Tibial nerve (tissue), 4 donors: ENCODE measurements around the gene CSF2. TPM values are rescaled to one million over a fixed set of nuclear protein-coding genes. Genes with fewer than 3 reads are reported as not detected.

Experiments used
- DNase-seq, 2 donors: peaks; one replicate each; pipeline ENCODE4 v3.0.0-alpha.2; 2019; ENCODE audit warnings: low spot score in 2 of 2
- H3K27ac ChIP-seq, 4 donors: fragments of 200-600 bp; sonication (generic) in 3 of 4; one replicate each; pipeline ENCODE4 v1.5.1; 2017 to 2019; ENCODE audit warnings: mild to moderate bottlenecking in 1 of 4
- H3K27me3 ChIP-seq, 2 donors: fragments of 200-600 bp; sonication (generic) in 1 of 2; one replicate each; pipeline versions ENCODE4 v1.5.1 to v1.6.0; 2017 to 2019
- H3K36me3 ChIP-seq, 3 donors: fragments of 200-600 bp; sonication (generic); one replicate each; pipeline ENCODE4 v1.5.1; 2018 to 2019
- H3K4me1 ChIP-seq, 4 donors: fragments of 200-600 bp; sonication (generic) in 3 of 4; one replicate each; pipeline ENCODE4 v1.5.1; 2017 to 2019
- H3K4me3 ChIP-seq, 4 donors: fragments of 200-600 bp; sonication (generic) in 3 of 4; one replicate each; pipeline ENCODE4 v1.5.1; 2017 to 2019; ENCODE audit warnings: mild to moderate bottlenecking in 1 of 4, moderate library complexity in 1 of 4
- H3K9me3 ChIP-seq, 4 donors: fragments of 200-600 bp; sonication (generic) in 3 of 4; one replicate each; pipeline ENCODE4 v1.5.1; 2017 to 2019
- EP300 ChIP-seq, 2 donors: sonication (generic); formaldehyde crosslinking; IDR thresholded peaks; one replicate each; pipeline ENCODE4 v1.6.1; 2017; ENCODE audit warnings: antibody characterized with exemption in 2 of 2, mild to moderate bottlenecking in 1 of 2
- POLR2A ChIP-seq, 2 donors: fragments of 450-650 bp; IDR thresholded peaks; one replicate each; pipeline ENCODE4 v1.6.1; 2017; ENCODE audit warnings: antibody characterized with exemption in 2 of 2, mild to moderate bottlenecking in 2 of 2, moderate library complexity in 2 of 2
- WGBS, 2 donors: methylation state at CpG; one replicate each; pipeline ENCODE4 v1.1.5; 2018; 5-methylcytosine and 5-hydroxymethylcytosine counted together
- total RNA-seq, 4 donors: library from RNA; depleted of rRNA; stranded (reverse); fragments of >200 nt; gene quantifications; one replicate each; pipeline ENCODE4 v1.1.0, GENCODE V29; 2016
- TF ChIP-seq, protein P1 (sequence below), 5 experiments: fragments of 200-600 bp in 3 of 5; fragments of 450-650 bp in 2 of 5; sonication (generic) in 3 of 5; IDR thresholded peaks; one replicate each; pipeline ENCODE4 v1.5.1; 2016 to 2019; ENCODE audit warnings: antibody characterized with exemption in 5 of 5, mild to moderate bottlenecking in 3 of 5, moderate library complexity in 2 of 5

CSF2 gene
- total RNA-seq, 4 donors from 2014 or later = not detected

DNA sequence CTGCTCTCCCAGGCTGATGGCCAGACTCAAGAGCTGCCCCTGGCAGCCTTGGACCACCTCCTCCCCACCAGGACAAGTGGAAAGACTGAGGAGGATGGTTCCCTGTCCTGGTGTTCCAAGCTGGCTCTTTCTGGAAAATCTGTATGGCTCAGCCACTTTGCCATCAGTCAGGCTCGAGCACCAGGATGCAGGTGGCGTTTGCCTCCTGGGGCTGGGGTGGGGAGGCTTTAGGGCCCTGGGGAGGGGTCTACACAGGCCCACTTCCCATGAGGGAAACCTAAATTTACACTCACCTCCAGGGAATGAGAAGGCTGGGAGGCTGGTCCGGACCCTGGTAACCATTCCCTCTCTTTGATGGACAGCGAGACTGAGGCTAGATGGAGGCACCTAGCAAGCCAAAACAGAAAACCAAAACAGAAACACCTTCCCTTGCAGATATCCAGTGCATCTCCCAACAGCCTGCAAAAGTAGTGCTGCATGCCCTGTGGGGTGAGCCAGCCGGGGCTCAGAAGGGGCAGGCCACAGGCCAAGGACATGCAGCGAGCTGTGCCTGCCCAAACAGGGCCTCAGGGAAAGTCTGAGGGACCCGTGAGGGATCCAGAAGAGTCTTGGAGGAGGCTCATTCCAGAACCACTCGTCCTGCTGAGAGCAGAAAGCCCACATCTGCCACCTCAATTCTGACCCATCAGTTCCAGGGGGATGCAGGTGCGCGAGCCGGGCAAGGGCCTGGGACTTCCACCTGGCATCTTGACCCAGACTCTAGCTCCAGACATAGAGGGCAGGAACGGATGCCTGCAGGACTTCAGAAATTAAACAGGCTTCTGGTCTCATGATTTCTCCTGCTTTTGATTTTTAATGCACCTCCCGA is 5.4 kb upstream of the CSF2 start:
- H3K9me3 ChIP-seq = no peaks in the 10 kb centered on the region
- H3K4me3 ChIP-seq = no peak overlapping the region
- H3K27ac ChIP-seq = no peak overlapping the region
- TF ChIP-seq EP300 (IDR thresholded peaks at IDR 0.05) = no peak
- no peak for TF ChIP-seq POLR2A (IDR thresholded peaks at IDR 0.05)
- TF ChIP-seq, protein P1, sequence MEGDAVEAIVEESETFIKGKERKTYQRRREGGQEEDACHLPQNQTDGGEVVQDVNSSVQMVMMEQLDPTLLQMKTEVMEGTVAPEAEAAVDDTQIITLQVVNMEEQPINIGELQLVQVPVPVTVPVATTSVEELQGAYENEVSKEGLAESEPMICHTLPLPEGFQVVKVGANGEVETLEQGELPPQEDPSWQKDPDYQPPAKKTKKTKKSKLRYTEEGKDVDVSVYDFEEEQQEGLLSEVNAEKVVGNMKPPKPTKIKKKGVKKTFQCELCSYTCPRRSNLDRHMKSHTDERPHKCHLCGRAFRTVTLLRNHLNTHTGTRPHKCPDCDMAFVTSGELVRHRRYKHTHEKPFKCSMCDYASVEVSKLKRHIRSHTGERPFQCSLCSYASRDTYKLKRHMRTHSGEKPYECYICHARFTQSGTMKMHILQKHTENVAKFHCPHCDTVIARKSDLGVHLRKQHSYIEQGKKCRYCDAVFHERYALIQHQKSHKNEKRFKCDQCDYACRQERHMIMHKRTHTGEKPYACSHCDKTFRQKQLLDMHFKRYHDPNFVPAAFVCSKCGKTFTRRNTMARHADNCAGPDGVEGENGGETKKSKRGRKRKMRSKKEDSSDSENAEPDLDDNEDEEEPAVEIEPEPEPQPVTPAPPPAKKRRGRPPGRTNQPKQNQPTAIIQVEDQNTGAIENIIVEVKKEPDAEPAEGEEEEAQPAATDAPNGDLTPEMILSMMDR (IDR thresholded peaks at IDR 0.05) = no peak
- DNase-seq = no peak
- no peaks in the 10 kb centered on the region for H3K36me3 ChIP-seq
- 84 to 95% methylated on average over 11 to 13 of the region's 13 CpGs for WGBS, 2 donors
- H3K4me1 ChIP-seq = no peaks in the 10 kb centered on the region
- no peaks in the 10 kb centered on the region for H3K27me3 ChIP-seq

DNA sequence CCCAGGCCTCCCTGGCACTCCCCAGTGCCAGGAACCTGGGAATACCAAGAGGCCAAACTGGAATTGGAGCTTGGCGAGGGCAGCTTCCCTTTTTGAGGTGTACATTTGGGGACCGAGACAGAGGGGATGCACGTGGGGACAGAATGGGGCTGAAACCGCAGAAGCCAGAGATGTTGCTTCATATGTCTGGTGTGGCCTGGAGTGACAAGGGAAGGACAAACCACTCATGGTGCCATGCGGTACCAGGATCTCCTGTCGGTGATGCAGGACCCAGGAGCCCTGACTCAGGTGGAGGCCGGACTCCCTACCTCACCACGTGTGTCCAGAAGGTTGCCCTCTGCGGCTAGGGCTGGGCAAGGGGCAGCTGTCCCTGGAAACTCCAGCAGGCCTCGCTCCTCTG is 4.0 kb upstream of the CSF2 start:
- H3K27me3 ChIP-seq = no peaks in the 10 kb centered on the region
- H3K4me1 ChIP-seq = no peaks in the 10 kb centered on the region
- no peaks in the 10 kb centered on the region for H3K9me3 ChIP-seq
- no peak overlapping the region for H3K27ac ChIP-seq
- WGBS, 2 donors = 81 to 88% methylated on average over 10 of the region's 10 CpGs
- no peaks in the 10 kb centered on the region for H3K36me3 ChIP-seq
- TF ChIP-seq EP300 (IDR thresholded peaks at IDR 0.05) = no peak
- no peak for TF ChIP-seq POLR2A (IDR thresholded peaks at IDR 0.05)
- TF ChIP-seq, protein P1 (IDR thresholded peaks at IDR 0.05) = no peak
- no peak overlapping the region for H3K4me3 ChIP-seq
- DNase-seq = no peak

DNA sequence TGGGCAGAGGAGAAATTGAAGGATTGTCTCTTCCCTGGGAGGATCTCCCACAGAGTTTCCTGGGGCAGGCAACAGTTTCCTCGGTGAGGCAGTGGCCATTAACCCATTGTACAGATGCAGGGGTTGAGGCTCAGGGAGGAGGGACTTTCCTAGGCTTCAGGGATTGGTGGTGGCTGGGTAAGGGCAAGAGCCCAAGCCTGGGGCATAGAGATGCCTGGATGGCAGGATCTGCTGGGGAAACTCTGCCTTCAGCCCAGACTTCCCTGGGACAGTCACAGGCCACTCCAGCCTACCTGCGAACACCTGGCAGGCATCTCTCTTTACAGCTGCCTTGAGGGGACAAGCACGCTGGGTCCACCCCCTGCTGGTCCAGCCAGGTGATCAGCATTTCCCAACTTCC is 3.6 kb upstream of the CSF2 start:
- no peaks in the 10 kb centered on the region for H3K9me3 ChIP-seq
- no peaks in the 10 kb centered on the region for H3K27me3 ChIP-seq
- DNase-seq = no peak
- H3K4me1 ChIP-seq = no peaks in the 10 kb centered on the region
- TF ChIP-seq, protein P1 (IDR thresholded peaks at IDR 0.05) = no peak
- no peak for TF ChIP-seq POLR2A (IDR thresholded peaks at IDR 0.05)
- TF ChIP-seq EP300 (IDR thresholded peaks at IDR 0.05) = no peak
- no peaks in the 10 kb centered on the region for H3K36me3 ChIP-seq
- WGBS, 2 donors = 95% methylated on average over 2 of the region's 3 CpGs
- H3K4me3 ChIP-seq = no peak overlapping the region
- H3K27ac ChIP-seq = no peak overlapping the region

DNA sequence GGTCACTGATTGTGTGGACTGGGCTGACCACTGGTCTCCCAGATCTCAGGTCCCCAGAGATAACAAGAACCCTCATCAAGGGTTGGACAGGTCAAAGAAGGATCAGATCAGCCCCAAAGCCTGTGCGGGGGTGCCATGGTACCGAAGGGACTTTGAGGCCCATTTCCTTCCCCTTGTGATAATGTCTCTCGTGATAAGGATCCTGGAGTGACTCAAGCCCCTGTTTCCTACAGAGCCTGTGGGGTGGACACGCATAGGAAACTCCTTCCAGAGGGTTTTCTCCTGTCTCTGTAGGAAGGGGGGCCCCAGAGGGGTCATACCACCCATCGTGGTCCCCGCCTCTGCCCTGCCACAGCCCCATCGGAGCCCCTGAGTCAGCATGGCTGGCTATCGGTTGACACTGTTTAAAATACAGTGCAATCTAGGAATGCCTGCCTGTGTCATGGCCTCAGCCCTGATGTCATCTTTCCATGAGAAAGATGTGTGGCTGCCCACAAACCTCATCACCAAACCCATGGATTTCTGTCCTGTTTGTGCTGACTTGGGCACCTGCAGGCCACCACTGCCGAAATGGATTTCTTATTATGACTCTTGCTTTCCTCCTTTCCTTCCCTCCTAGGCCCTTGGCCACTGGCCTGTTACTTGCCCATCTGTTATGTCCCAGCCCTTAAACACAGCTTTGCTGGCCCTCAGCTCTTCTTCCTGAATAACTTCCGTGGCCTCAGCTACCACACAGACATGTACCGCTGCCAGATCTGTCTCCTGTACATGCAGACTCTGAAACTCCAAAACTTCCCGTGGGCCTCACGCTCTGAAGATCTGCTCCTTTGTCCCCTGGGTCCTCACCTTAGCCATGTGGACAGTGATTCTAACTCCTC is 2.9 kb upstream of the CSF2 start:
- TF ChIP-seq EP300 (IDR thresholded peaks at IDR 0.05) (no peak), POLR2A (IDR thresholded peaks at IDR 0.05) (no peak)
- TF ChIP-seq, protein P1 (IDR thresholded peaks at IDR 0.05) = no peak
- Histone ChIP-seq H3K27me3 (no peaks in the 10 kb centered on the region), H3K36me3 (no peaks in the 10 kb centered on the region), H3K4me1 (no peaks in the 10 kb centered on the region), H3K27ac (no peak overlapping the region), H3K4me3 (no peak overlapping the region), H3K9me3 (no peaks in the 10 kb centered on the region)
- WGBS, 2 donors = 62 to 65% methylated on average over 12 to 13 of the region's 13 CpGs
- DNase-seq = no peak

DNA sequence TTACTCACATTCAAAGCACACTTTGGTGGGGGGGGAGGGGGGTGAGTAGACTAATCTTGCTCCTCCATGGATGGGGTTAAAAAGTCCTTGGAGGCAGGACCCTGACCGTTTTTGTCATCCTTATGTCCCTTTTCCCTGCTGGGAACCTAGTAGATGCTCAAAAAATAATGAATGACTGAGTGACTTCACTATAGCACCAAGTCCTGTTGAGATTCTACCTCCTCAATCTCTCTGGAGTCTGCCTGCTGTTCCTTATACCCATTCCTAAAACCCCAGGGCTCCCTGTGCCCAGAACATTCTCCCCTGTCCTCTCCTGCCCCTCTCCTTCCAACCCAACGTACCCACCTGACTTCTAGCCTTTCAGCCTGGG is 2.3 kb upstream of the CSF2 start:
- no peaks in the 10 kb centered on the region for H3K9me3 ChIP-seq
- no peaks in the 10 kb centered on the region for H3K36me3 ChIP-seq
- no peaks in the 10 kb centered on the region for H3K27me3 ChIP-seq
- no peak overlapping the region for H3K4me3 ChIP-seq
- no peak for DNase-seq
- H3K27ac ChIP-seq = no peak overlapping the region
- no peaks in the 10 kb centered on the region for H3K4me1 ChIP-seq
- 70 to 77% methylated on average over 2 of the region's 2 CpGs for WGBS, 2 donors
- TF ChIP-seq, protein P1 (IDR thresholded peaks at IDR 0.05) = no peak
- TF ChIP-seq EP300 (IDR thresholded peaks at IDR 0.05) = no peak
- no peak for TF ChIP-seq POLR2A (IDR thresholded peaks at IDR 0.05)
